Activated CD8-positive, alpha-beta memory T cell treated with anti-CD3 and anti-CD28 coated beads for 1 hour (primary cell): ENCODE measurements around the gene GMPR.

Source experiments
- DNase-seq, 2 donors: peaks; one replicate each; pipeline ENCODE4 v3.0.0-alpha.2; 2020; ENCODE audit warnings: low read depth in 1 of 2; ENCODE audit errors: extremely low read depth in 1 of 2

Gene GMPR

DNA sequence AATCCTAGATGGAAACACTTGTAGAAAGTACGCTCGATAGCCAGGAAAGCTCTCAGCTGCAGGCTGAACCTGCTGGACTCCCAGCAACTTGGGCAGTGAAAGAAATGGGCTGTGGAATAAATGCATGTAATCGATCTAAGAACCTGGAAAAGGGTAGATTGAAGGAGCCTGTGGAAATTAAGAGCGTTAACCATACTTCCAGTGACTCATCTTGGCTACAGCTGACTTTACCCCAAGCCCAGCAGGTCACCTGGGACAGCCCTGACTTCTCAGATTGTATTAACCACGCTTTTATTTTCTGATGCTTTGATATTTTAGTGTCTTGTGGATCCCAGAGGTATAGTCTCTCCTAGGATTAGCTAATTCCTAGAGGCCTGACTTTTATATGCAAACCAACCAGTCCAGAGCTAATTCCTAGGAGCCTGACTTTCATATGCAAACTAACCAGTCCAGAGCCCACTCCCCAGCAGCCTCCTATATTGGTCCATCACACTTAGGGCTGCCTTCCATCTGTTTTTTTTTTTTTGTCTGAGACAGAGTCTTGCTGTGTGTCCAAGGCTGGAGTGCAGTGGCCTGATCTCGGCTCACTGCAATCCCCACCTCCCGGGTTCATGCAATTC, 86.3 kb downstream of the GMPR start:
- no peak for DNase-seq

DNA sequence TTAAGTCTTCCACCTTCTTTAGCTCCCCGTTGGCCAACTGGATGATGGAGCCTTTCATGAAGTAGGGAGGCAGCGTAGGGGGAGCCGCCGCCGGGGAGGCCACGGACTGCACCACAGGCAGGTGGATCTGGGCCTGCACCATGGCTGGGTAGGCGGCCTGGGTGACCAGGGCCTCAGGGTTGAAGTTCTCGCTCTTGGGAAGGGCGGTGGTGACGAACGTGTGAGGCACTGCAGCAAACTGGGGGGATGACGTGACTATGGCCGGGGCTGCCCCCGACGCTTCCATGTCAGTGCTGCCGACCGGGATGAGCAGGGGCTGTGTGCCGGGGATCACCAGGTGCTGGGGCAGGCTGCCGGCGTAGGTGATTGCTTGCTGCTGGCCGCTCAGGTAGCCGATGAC, 88.1 kb downstream of the GMPR start:
- no peak for DNase-seq

DNA sequence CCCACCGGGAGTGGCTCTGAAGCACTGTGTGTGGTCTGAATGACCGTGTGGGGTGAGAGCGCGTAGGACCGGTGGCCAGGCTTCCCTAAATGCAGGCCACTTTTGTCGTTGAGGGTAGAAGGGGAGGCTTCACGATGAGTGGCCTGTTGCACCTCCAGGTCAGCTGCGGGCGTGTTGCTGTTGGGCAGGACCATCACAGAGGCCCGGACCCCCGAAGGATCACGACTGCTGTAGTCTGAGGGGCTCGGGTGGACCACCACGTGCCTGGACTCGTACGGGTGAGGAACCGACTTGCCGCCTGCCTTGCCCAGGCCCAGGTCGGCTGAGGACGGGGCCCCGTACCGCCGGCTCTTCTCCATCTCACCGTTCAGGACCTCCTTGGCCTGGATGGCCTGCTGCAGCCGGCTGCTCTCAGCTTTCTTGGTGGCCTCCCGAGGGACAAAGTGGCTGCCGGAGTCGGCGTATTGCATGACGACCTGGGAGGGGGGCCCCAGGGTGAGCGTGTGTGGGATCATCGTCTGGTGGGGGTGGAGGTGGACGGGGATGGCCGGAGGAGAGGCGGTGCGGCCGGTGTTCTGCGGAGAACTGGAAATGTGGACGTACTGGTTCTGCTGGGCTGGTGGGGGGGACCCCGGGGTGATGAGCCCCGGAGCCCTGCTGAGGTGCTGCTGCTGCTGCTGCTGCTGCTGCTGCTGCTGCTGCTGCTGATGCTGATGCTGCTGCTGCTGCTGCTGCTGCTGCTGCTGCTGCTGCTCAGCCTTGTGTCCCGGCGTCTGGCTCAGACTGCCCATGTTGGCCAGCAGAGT, 88.8 kb downstream of the GMPR start:
- no peak for DNase-seq

DNA sequence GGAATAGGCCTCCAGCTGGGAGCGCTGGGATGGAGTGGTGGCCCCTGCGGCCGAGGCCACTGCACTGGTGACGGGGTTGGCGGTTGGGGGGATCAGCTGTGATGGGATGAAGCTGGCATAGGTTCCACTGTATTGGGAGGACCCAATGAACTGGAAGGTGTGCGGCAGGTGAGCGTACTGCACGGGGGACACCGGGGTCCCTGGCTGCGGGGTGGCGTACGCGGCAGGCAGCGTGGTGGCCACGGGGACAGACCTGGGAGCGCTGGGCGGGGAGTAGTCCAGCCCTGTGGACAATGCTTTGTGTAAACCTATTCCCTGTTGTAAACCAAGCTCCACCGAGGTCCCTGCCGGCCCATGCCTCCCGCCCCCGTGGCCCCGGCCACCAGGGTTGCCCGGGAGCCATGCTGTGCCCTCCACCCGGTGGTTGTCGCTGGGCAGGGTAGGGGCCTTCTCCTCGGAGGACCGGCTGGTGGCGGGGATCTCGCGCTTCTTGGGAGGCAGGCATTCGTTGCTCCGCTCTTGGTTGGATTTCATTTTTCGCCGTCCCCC, 89.5 kb downstream of the GMPR start:
- no peak for DNase-seq

DNA sequence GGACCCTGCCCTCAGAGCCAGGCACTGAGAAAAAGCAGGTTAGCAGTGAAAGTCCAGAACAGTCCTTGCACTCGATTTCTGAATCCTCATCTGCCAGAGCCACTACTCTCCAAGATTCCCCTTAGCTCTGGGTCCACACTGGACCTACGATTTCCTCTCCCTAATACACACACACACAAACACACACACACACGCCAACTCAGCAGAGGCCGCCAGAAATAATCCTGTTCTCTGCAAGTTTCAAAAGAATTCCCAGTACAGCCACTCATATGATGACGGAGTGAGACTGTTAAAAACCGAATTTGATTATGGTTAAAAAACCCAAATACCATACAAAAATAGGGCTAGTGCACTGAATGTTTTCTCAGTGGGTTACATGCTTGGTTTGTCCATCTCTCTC, 90.8 kb downstream of the GMPR start:
- no peak for DNase-seq

DNA sequence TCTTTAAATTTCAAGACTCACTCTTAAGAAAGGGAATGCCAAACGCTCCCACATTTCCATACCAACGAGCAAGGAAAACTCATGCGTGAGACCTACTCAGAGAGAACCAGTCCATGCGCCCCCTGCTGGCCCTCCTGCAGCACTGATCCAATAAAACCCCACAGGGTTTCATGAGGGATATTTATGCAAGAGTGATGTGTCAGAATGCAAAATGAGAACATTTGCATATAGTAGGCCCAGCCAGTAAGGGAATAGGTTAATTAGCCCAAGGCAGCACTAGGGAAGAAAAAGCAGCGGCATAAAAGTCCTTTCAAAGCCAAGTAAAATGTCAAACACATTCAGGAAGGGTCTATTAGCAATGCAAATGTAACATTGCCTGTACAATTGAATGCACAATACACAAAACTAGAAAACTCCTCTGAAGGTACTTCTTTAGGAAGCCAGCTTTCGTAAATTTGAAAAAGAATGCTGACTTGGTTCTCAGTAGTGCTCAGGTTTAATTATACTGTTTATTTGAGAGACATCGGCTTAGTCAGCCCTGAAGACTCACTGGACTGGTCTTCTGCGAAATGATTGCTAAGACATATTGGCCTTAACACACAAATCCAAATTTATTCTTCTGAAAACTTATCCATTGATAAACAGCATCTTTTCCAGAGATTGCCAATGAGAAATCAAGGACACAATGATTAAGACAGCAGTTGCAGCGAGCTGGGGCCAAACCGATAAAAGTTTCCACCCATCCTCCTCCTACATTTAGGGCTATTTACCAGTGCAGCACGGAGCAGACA, 93.2 kb downstream of the GMPR start:
- DNase-seq: peak in 1 of 2 donors; percentile 56

DNA sequence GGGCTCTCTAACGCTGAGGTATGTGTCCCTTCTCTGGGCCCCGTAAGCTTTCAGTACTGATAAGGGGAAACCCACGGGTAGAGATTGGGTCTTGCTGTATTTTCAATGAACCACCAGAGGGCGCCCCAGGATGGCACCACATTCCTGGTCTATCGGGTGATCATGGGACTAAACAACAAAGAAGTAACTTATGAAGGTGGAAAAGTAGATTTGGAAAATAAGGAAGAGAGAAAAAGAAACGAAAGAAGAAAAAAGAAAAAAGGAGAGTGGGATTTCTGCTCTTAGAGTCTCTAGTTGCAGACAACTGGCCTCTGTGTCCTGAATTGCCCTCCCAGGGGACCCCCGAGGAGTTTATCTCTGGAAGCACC, 93.8 kb downstream of the GMPR start:
- peak; percentile 57 to 71 for DNase-seq

DNA sequence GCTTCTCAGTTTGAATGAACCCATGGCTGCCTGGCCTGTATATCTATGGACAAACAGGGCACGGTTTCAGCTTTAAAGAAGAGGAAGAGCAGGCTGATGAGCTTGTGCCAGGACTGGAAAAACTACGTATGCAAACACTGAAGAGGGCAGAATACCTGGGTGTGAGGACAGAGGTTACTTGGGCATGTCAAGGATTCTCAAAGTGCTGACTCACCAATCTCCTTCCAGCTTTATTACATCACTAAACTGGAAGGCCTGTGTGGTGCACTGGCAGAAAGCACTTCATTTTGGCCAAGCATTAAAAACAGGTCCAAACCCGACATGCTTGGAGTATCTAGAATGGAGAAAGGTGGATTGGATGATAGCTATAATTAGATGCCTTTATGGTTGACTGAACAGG, 95.2 kb downstream of the GMPR start:
- DNase-seq: no peak

DNA sequence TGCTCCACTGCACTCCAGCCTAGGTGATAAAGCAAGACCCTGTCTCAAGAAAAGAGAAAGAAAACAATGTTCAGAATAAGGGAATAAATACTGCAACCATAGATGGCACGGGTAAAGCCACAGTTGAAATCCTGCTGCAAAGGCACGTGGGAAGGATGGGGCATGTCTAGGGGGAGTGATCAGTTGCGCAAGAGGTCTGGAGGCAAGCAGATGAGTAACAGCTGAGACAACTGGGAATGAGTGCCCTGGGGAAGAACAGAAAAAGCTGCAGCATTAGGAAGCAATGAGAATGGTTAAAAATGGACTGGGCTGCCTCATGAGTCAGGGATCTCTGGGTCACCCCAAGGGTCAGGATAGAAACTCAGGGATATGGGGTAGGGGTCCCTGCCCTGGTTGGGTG, 96.3 kb downstream of the GMPR start:
- no peak for DNase-seq

DNA sequence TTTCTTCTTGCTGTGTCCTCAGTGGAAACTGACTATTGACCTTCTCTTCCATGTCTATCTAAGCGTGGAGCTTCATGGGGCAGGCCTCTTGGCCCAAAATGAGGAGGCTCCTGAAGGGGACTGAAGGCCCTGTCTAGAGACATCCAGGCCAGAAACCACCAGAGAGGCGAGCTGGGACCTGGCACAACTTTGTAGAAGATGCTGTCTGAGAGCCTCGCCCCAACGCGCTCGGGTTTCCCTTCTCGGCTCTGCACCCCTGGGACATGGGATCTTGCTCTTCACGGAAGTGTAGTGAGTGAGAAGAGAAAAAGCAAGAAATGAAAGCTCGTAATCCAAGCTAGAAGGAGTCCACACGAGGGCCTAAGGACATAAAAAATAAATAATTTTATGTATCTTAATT, 96.8 kb downstream of the GMPR start:
- DNase-seq: no peak

DNA sequence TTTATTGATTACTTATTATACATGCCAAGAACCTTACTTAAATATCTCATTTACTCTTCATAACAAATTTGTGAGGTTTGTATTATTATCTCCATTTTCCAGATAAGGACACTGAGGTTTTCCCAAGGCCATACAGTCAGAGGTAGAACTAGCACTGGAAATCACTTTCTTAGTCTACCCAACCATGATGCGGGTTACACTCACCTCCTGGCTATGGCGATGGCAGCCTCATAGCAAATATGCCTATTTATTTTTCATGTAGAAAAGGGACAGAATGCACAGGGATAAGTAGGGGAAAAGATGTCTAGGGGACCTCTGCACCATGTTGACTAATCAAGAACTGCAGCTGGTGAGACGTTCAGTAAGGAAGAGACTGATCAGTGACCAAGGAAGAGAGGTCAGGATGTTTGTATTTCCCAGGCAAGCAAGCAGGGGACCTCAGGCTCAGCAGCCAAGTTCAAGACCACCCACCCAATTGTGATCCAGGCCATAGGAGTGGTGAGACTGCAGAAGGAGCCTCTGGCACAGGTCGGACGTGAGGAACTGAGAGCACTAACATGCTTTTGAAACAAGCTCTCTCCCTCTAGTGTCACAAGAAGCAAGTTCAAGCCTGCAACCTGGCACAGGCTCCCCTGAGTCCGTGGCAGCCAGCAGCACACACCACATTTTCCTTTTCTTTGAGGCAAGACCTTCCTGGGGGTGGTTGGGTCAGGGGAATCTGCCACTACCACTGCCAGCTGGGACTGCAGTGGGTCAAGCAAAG, 97.8 kb downstream of the GMPR start:
- no peak for DNase-seq

DNA sequence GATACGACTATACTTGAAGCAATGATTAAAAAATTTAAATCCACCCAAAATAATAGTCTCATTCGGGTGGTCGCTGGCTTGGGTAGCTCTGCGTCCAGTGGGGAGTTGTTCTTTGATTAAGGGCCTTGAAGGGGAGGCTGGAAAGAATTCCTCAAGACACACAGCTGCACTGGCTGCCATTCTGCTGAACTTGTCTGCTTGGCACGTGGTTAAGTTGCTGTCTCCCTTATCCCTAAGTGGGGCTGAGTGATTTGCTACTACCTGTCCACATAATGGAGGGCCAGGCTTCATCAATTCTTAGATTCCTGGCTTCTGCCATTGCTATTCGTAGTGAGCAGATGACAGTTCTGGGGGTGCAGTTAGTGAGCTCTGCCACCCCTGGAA, 98.5 kb downstream of the GMPR start:
- DNase-seq: no peak

DNA sequence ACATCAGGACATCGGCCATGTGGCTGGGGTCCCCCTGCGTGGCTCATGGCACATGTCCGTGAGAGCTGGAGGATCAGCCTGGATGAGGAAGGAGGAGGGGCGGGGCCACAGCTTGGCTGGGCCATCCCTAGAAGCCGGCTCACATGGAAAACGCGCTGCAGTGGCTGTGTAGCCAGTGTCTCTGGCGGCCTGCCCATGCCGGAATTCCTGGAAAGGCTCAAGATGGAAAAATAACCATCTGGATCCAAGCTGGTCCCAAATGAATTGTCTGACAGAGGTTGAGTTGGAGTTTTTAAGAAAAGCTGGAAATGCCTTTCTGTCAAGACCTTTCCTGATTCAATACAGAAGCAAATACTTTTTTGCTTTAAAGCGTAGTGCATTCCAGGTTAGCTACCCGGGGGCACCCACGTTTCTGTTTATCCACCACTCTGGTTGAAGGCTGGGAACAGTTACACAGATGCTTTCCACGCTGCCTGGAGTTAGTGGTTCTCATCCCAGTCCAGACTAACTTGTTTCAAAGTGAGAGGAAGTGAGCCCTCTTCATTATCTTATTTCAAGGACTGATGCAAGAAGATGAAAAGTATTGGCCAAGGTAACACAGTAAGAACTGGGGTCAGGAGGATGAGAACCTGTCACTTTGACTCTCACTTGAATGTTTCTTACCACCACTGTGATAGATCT, 99.0 kb downstream of the GMPR start:
- no peak for DNase-seq

DNA sequence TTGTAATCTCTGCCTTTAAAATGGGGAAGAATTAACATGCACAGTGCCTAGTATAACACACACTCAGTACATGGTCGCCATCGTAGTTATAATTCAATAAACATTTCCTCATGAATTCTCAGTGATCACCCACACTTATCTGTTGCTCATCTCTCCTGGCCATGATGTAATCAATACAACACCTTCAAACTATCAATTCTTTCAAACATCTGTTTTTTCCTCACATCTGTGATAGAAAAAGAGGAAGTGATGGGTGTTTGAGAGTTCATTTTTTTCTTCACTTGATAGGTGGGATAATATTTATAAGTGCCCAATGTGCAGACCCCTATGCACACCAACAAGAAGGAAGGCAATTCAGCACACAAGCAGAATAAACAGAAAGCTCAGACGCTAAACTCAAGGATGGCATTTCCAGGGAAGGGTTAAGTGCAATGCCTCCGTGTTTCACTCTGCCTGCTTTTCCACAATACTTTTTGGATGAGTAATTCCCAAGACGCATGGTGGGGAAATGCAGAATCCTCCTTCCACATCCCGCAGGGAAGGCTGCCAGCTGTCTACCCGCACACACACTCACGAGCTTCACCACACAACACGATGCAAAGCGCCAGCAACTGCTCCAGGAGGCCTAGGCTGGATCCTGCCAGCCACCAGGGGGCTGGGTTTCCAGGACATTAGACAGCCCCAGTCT, 100.3 kb downstream of the GMPR start:
- DNase-seq: no peak

DNA sequence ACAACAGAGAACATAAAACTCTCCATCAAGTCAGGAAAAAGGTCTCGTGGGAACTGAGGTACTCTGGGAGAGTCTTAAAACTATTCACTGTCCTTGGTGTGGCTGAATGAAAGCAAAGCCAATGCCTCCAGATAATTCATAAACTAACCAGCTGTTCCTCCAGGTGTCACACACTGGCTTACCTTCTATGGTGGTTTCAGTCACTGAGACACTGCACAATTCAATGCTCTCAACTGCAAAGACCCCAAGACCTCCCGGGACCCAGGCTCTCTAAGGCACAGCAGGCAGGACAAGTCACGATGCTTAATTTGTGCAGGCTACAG, 100.8 kb downstream of the GMPR start:
- DNase-seq: no peak

DNA sequence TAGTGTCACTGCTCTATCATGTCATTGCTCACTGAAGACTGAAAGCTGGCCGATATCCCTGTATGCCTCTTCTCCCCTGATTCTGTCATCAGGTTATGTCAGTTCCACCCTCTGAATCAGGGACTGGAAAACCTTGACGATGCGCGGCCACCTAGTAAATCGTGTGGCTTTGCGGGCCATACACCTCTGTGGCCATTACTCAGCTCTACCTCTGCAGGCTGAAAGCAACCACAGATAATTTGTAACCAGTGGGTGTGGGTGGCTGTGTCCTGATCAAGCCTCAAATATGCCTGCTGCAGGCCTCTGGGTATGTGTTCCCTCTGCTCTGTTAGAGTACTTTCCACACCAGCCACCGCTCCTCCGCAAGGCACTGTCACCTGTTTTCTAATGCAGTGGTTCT, 105.2 kb downstream of the GMPR start:
- no peak for DNase-seq

DNA sequence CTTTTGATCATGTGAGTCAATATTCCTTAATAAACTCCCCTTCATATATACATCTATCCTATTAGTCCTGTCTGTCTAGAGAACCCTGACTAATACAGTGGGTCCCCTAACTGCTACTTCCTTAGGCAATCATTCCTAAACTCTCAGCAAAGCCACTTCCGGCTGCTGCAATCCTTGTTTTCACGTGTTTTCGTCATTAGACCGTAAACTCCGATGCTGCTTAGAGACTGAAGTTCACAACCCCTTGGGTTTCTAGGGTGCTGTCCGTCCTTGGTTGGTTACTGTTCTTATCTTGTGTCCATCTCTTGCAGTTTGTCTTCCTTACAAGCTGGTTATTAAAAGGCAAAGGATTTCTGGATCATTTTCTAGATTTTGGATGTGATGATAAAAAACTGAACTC, 106.4 kb downstream of the GMPR start:
- no peak for DNase-seq
